Uterus (tissue), 2 donors: Measurements from ENCODE around the gene SF3B4.

ENCODE experiments used
- POLR2A ChIP-seq, 2 donors: fragments of 450-650 bp; IDR thresholded peaks; one replicate each; pipeline ENCODE4 v1.6.1; 2016; ENCODE audit warnings: antibody characterized with exemption in 2 of 2, mild to moderate bottlenecking in 1 of 2, moderate library complexity in 1 of 2
- TF ChIP-seq, protein P1 (sequence below), 4 experiments: fragments of 200-600 bp in 2 of 4; fragments of 450-650 bp in 2 of 4; sonication (generic) in 2 of 4; IDR thresholded peaks; one replicate each; pipeline ENCODE4 v1.5.1; 2016 to 2019; ENCODE audit warnings: antibody characterized with exemption in 4 of 4, mild to moderate bottlenecking in 2 of 4, moderate library complexity in 1 of 4

DNA sequence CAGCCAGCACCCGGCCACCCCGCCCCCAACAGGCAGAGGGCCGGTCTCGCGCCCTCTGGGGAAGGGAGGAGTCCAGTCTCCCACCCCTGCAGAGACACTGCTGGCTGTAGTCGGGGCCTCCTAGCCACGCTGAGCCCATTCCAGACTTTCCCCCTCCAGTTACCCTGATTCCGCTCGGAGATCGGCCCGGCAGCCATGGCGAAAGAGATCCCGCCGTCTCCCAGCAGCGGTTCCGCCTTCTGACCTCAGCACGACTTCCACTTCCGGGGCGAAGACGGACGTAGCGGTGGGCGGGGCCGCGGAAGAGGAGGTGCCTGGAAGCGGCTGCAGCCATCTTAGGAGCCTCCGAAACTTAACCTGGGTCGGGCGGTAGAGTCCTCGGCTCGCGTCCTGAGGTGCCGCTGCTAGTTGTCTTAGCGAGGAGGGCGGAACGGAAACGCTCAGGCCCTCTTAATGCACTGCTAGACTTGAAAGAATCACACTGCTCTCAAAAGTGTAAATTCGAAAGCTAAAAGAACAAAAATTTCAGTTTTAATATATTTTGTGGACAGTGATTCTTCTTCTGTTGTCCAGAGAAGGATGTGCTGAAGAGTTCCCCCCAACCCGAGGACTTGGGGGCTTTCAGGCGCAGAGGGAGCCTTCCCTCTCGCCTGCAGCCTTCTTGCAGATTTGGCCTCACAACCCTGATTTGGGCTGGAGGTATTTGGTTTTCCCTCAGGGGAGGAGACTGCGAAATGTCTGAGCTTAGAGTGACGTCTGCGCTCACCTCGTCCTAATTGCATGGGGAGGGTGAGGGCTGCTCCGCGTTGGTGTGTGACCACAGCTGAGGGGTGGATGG is at the start of gene SF3B4:
- TF ChIP-seq, protein P1, sequence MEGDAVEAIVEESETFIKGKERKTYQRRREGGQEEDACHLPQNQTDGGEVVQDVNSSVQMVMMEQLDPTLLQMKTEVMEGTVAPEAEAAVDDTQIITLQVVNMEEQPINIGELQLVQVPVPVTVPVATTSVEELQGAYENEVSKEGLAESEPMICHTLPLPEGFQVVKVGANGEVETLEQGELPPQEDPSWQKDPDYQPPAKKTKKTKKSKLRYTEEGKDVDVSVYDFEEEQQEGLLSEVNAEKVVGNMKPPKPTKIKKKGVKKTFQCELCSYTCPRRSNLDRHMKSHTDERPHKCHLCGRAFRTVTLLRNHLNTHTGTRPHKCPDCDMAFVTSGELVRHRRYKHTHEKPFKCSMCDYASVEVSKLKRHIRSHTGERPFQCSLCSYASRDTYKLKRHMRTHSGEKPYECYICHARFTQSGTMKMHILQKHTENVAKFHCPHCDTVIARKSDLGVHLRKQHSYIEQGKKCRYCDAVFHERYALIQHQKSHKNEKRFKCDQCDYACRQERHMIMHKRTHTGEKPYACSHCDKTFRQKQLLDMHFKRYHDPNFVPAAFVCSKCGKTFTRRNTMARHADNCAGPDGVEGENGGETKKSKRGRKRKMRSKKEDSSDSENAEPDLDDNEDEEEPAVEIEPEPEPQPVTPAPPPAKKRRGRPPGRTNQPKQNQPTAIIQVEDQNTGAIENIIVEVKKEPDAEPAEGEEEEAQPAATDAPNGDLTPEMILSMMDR (IDR thresholded peaks at IDR 0.05), result peak in 2 of 4 experiments; percentile 16 to 26
- TF ChIP-seq POLR2A (IDR thresholded peaks at IDR 0.05), result peak; percentile 98
